K562 (cell line): ENCODE results near the gene LMAN1L.

Source experiments
- CBX2 ChIP-seq: fragments of 200-600 bp; sonication (generic); IDR thresholded peaks from one replicate; pipeline ENCODE4 v1.6.1; 2012; ENCODE audit warnings: mild to moderate bottlenecking, low read length, inconsistent platforms; ENCODE audit not compliant: insufficient read depth, poor library complexity, severe bottlenecking
- CHD7 ChIP-seq: fragments of 200-600 bp; sonication (generic); IDR thresholded peaks from one replicate; pipeline ENCODE4 v1.6.1; 2012; ENCODE audit warnings: mild to moderate bottlenecking, low read depth, low read length, inconsistent platforms
- HDAC6 ChIP-seq: IDR thresholded peaks from 2 replicates; pipeline ENCODE4 v1.6.1; 2012; ENCODE audit warnings: low read depth, mild to moderate bottlenecking, control low read depth, inconsistent platforms, low read length, moderate library complexity
- TAF1 ChIP-seq: IDR thresholded peaks from 2 replicates; pipeline ENCODE4 v1.6.1; 2011; ENCODE audit warnings: mild to moderate bottlenecking, low read length, moderate library complexity; ENCODE audit not compliant: insufficient read depth, control insufficient read depth, severe bottlenecking; ENCODE audit errors: extremely low read depth
- ZNF282 ChIP-seq: sonication (generic); formaldehyde crosslinking; IDR thresholded peaks from 2 replicates; pipeline ENCODE4 v1.8.1; 2023; ENCODE audit warnings: missing genetic modification reagents

GRCh38 chr15:74869372-74869725 lies 56.7 kb downstream of the LMAN1L start:
- TF ChIP-seq TAF1 = no peak
- no peak for TF ChIP-seq ZNF282 (CRISPR knock-in tag)
- TF ChIP-seq CHD7 = no peak
- TF ChIP-seq CBX2 = no peak
- TF ChIP-seq HDAC6 = no peak
